OCI-LY1 (cell line): ENCODE results near the gene REV3L.

Source experiments
- EZH2 ChIP-seq: fragments of 200-600 bp; sonication (generic), shearing (Covaris generic); IDR thresholded peaks from 2 replicates; pipeline ENCODE4 v1.8.0; 2017; ENCODE audit warnings: borderline replicate concordance, mixed run types, mild to moderate bottlenecking, antibody characterized with exemption, low read length, moderate library complexity, mixed read lengths
- TF ChIP-seq, protein P1 (sequence below): fragments of 200-600 bp; sonication (generic), shearing (Covaris generic); IDR thresholded peaks from 2 replicates; pipeline ENCODE4 v1.5.1; 2017; ENCODE audit warnings: mild to moderate bottlenecking, antibody characterized with exemption, low read length, moderate library complexity, mixed read lengths

DNA sequence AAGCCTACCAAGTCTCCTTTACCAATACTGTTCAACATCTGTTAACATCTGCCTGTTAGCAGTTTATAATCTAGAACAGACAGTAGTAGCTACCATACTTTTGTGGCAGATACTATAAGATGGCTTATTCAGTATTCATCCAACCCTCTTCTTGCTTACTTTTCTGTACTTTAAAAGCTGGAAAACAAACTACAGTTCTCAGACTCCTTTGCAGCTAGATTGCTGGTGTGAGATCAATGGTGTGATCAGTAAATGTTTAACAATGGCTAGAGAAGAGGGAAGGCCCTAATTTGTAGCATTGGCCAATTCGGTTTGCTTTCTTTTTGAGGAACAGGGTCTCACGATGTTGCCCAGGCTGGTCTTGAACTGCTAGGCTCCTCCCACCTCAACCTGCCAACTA is 3.5 kb upstream of the REV3L start:
- TF ChIP-seq, protein P1, sequence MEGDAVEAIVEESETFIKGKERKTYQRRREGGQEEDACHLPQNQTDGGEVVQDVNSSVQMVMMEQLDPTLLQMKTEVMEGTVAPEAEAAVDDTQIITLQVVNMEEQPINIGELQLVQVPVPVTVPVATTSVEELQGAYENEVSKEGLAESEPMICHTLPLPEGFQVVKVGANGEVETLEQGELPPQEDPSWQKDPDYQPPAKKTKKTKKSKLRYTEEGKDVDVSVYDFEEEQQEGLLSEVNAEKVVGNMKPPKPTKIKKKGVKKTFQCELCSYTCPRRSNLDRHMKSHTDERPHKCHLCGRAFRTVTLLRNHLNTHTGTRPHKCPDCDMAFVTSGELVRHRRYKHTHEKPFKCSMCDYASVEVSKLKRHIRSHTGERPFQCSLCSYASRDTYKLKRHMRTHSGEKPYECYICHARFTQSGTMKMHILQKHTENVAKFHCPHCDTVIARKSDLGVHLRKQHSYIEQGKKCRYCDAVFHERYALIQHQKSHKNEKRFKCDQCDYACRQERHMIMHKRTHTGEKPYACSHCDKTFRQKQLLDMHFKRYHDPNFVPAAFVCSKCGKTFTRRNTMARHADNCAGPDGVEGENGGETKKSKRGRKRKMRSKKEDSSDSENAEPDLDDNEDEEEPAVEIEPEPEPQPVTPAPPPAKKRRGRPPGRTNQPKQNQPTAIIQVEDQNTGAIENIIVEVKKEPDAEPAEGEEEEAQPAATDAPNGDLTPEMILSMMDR = no peak
- no peak for TF ChIP-seq EZH2
